ENCODE results near the gene NDUFS7. TPM values are rescaled to one million over a fixed set of nuclear protein-coding genes. Genes with fewer than 3 reads are reported as not detected.

NDUFS7 gene
- total and polyA plus RNA-seq, 8 donors, result 31.6 to 217 (median 117) TPM

GRCh38 chr19:1388637-1389026 is 4.9 kb downstream of the NDUFS7 start:
- no peaks in the 10 kb centered on the region for H3K9me3 ChIP-seq
- H3K4me3 ChIP-seq, result no peak overlapping the region
- 91 to 98% (median 94%) methylated on average over 8 to 17 of the region's 17 CpGs for WGBS, 5 donors
- peaks cover 12 to 42% (median 37%) of the 10 kb centered on the region in 4 donors for H3K4me1 ChIP-seq
- DNase-seq, result no peak
- H3K27me3 ChIP-seq, result no peaks in the 10 kb centered on the region
- intact Hi-C loops (cut with DNase I; ENCODE audit: low total_unique reads), result no loop called here
- peaks cover 46 to 80% (median 74%) of the 10 kb centered on the region in 4 donors for H3K36me3 ChIP-seq
- TF ChIP-seq, protein P1, sequence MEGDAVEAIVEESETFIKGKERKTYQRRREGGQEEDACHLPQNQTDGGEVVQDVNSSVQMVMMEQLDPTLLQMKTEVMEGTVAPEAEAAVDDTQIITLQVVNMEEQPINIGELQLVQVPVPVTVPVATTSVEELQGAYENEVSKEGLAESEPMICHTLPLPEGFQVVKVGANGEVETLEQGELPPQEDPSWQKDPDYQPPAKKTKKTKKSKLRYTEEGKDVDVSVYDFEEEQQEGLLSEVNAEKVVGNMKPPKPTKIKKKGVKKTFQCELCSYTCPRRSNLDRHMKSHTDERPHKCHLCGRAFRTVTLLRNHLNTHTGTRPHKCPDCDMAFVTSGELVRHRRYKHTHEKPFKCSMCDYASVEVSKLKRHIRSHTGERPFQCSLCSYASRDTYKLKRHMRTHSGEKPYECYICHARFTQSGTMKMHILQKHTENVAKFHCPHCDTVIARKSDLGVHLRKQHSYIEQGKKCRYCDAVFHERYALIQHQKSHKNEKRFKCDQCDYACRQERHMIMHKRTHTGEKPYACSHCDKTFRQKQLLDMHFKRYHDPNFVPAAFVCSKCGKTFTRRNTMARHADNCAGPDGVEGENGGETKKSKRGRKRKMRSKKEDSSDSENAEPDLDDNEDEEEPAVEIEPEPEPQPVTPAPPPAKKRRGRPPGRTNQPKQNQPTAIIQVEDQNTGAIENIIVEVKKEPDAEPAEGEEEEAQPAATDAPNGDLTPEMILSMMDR (IDR thresholded peaks at IDR 0.05), result no peak
- TF ChIP-seq EP300 (IDR thresholded peaks at IDR 0.05), result no peak
- no peak for TF ChIP-seq POLR2A (IDR thresholded peaks at IDR 0.05)
- no peak for TF ChIP-seq POLR2AphosphoS5 (IDR thresholded peaks at IDR 0.05)
- H3K27ac ChIP-seq, result no peak overlapping the region

DNA sequence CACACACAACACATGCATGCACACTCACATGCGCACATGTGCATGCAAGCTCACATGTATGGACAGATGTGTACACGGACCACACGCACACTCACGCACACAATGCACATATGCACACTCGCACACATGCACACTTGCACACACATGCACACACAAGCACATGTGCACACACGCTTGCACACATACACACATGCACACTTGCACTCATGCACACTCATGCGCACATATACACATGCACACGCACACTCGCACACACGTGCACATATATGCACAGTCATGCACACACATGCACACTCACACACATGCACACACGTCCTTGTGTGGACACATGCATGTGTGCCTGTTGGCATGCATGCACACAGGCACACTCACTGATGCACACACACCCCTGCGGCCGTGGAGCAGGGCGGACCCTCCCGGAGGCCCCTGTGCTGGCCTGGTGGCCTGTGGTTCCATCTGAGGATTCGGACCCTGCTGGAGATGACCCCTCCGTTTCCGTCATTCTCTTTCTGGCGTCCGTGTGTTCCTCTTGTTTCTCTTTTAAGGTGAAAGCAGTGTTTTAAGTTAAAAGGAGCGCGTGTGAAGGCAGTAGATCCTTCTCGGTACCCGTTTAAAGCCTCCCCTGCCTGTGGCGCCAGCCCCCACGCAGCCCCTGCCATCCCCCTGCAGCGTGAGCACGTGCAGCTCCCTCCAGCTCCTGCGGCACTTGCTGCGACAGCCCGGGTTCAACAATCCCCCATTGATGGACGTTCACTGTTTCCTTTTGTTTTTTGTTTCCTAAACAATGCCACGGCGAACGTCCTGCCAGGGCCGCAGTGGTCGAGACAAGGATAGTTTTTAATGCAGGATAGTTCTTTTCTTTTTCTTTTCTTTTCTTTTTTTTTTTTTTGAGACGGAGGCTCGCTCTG is 5.6 kb downstream of the NDUFS7 start:
- Histone ChIP-seq H3K4me1 (peaks cover 12 to 41% (median 36%) of the 10 kb centered on the region in 4 donors), H3K27ac (no peak overlapping the region), H3K27me3 (no peaks in the 10 kb centered on the region), H3K36me3 (peaks cover 47 to 86% (median 81%) of the 10 kb centered on the region in 4 donors), H3K4me3 (no peak overlapping the region), H3K9me3 (no peaks in the 10 kb centered on the region)
- DNase-seq, result no peak
- 90 to 94% (median 92%) methylated on average over 38 to 39 of the region's 39 CpGs for WGBS, 5 donors
- intact Hi-C loops (cut with DNase I; ENCODE audit: low total_unique reads), result no loop called here
- TF ChIP-seq POLR2A (IDR thresholded peaks at IDR 0.05), result no peak
- TF ChIP-seq POLR2AphosphoS5 (IDR thresholded peaks at IDR 0.05), result no peak
- TF ChIP-seq, protein P1 (IDR thresholded peaks at IDR 0.05), result no peak
- no peak for TF ChIP-seq EP300 (IDR thresholded peaks at IDR 0.05)

DNA sequence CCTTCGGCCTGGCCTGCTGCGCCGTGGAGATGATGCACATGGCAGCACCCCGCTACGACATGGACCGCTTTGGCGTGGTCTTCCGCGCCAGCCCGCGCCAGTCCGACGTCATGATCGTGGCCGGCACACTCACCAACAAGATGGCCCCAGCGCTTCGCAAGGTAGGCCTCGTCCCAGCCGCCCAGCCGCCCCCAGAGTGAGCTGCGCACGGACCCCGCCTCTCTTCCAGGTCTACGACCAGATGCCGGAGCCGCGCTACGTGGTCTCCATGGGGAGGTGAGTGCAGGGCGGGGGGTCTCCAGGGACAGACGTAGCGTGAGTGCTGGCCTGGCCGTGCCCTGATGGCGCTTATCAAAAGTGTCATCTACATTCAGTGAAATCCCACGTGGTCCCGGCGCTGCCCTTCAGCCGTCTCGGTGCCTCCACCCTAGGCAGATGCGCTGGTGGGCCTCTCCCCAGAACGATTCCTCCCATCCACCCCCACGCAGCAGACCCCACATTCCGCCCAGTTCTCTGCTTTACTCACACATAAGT is 7.2 kb downstream of the NDUFS7 start:
- Histone ChIP-seq H3K27ac (no peak overlapping the region), H3K4me3 (no peak overlapping the region), H3K36me3 (peaks cover 44 to 88% (median 83%) of the 10 kb centered on the region in 4 donors), H3K27me3 (no peaks in the 10 kb centered on the region), H3K4me1 (peaks cover 17 to 41% (median 36%) of the 10 kb centered on the region in 4 donors), H3K9me3 (no peaks in the 10 kb centered on the region)
- 93 to 95% (median 94%) methylated on average over 41 to 42 of the region's 42 CpGs for WGBS, 5 donors
- TF ChIP-seq POLR2AphosphoS5 (IDR thresholded peaks at IDR 0.05), result no peak
- DNase-seq, result no peak
- intact Hi-C loops (cut with DNase I; ENCODE audit: low total_unique reads), result no loop called here

GRCh38 chr19:1392407-1392806 is 8.7 kb downstream of the NDUFS7 start:
- DNase-seq, result no peak
- H3K4me3 ChIP-seq, result no peak overlapping the region
- 94 to 98% (median 98%) methylated on average over 15 of the region's 15 CpGs for WGBS, 5 donors
- TF ChIP-seq, protein P1 (IDR thresholded peaks at IDR 0.05), result no peak
- TF ChIP-seq POLR2A (IDR thresholded peaks at IDR 0.05) (no peak), EP300 (IDR thresholded peaks at IDR 0.05) (no peak), POLR2AphosphoS5 (IDR thresholded peaks at IDR 0.05) (no peak)
- intact Hi-C loops (cut with DNase I; ENCODE audit: low total_unique reads), result no loop called here
- no peak overlapping the region for H3K27ac ChIP-seq
- H3K27me3 ChIP-seq, result no peaks in the 10 kb centered on the region
- H3K9me3 ChIP-seq, result no peaks in the 10 kb centered on the region
- H3K36me3 ChIP-seq, result peaks cover 42 to 74% (median 71%) of the 10 kb centered on the region in 4 donors
- H3K4me1 ChIP-seq, result peaks cover 23 to 39% (median 35%) of the 10 kb centered on the region in 4 donors

Measured in stomach (tissue), 9 donors.